Activated CD8-positive, alpha-beta memory T cell treated with anti-CD3 and anti-CD28 coated beads for 1 hour (primary cell): Measurements from ENCODE around the gene ASIC4.

ENCODE experiments used
- DNase-seq, 2 donors: peaks; one replicate each; pipeline ENCODE4 v3.0.0-alpha.2; 2020; ENCODE audit warnings: low read depth in 1 of 2; ENCODE audit errors: extremely low read depth in 1 of 2

The ASIC4 gene

DNA sequence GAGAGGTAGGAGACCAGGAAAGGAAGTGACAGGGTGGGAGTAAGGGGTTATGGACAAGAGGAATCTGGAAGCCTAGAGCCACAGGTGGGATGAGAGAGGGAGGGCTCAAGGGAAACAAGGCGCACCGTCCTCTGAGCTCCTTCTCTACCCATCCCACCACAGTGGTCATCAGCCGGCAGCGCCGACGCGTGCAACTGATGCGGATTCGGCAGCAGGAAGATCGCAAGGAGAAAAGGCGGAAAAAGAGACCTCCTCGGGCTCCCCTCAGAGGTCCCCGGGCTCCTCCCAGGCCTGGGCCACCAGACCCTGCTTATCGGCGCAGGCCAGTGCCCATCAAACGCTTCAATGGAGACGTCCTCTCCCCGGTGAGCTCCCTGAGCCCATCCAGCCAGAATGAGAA, 34.7 kb downstream of the ASIC4 start:
- no peak for DNase-seq

DNA sequence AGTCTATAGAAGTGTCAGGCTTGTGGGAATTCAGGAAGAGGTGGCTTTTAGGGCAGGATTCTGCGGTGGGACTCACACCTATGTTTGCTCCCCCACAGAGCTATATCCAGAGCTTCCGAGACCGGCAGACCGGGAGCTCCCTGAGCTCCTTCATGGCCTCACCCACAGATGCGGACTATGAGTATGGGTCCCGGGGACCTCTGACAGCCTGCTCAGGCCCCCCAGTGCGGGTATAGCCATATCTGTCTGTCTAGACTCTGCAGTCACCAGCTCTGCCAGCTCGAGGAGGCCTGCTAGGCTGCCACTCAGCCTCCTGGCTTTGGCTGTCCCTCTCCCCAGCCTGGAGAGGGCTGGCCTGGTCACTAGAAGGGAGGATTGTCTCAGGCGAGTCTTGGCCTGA, 35.3 kb downstream of the ASIC4 start:
- DNase-seq: no peak

DNA sequence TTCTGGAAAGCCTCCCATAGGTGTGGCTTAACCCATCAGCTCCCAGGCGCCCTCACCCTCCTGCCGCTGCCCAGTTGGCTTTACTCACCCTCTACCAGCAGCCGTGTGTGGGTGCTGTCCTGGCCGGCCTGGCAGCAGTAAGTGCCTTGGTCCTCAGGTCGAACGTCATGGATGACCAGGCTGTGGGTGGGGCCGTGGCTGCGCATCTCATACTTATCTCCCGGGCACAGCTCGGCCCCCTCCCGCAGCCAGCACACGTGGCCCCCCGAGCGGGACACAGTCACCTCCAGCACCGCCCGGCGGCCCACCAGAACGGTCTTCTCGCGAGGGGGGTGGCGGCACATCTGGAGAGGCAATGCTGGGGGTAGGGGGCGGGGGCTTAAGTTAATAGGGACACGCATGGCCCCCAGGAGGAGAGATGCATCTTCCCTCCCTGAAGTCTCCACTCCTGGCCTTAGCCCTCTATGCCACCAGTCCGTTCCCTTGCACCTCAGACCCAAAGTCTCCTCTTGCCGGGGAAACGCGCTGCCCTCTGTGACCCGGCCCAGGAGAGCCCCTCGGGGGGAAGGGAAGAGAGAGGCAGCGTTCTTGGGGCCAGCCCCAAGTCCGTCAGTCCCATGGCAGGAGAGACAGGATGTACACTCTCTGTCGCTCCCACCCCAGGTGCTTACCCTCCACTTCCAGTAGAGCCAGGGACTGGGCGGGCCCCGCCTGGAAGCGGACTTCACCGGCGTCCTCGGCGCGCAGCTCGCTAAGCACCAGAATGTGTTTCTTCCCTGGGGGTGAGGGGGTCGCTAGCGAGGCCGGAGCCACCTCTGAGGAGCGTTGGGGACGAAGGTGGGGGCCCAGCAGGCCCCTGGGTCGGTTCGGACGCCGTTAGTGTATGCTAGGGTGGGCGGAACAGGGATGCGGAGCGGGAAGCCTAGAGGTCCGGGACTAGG, 37.4 kb downstream of the ASIC4 start:
- DNase-seq: no peak

DNA sequence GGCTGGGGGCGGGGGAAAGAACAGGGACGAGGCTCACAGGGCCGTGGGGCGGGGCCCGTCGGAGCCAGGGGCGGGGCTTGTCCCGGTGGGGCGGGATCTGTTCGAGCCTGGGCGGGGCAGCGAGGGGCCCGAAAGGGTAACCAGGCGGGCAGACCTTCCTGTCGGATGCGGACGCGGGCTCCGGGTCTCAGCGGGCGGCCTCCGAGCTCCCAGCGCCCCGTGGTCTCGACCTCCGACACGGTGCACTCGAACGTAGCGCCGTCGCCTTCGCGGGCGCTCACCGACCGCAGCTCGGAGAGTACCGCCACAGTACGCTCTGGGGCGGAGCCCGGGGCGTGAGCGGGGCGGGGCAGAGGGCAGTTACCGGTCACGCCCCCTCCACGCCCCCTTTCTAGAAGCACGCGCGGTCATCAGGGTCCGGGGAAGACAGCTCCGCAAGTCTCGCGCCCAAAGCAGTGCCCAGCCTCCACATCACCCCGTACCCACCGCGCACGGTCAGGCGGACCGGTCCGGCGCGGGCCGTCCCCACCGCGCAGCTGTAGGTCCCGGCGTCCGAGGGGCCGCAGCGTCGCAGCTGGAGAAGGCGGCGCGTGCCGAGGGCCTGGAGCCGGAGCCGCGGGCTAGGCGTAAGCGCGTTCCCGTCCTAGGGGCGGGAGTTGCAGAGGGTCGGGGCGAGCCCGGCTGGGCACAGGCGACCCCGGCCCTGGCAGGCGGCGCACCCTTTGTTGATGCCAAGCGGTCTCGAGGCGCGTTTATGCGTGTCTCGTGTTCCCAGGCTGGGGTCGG, 38.3 kb downstream of the ASIC4 start:
- DNase-seq: peak; percentile 41 to 74

DNA sequence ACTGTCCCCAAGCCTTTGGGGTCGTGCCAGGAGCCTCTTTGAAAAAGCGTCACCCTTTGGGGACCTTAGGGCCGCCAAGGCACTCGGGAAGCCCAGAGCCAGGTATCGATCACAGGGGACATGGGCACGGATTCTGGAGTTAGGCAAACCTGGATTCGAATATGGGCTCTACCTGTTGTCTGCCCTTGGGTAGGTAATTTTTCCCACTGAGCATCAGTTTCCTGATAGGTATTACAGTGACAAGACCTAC, 38.8 kb downstream of the ASIC4 start:
- no peak for DNase-seq

DNA sequence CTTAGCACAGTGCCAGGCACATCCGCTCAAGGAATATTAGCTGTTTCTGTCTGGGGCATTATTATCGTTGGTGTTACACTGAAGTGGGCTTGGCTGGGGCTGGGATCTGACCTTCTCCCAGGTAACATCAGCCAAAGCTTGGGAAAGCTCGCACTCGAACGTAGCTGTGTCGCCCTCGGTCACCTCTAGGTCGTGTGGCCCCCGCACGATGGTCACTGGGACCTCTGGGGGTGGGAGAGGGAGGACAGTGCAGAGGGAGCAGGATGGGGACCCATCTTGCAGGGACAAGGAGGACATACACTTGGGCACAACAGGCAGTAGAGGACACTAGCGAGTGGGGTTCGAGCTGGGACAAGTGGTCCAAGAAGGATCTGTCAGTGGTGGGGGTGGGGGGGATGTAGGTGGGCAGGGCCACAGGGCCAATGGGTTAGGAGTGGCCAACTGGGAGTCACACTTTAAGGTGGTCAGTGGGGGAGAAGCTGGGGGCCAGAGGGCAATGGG, 39.2 kb downstream of the ASIC4 start:
- DNase-seq: no peak

DNA sequence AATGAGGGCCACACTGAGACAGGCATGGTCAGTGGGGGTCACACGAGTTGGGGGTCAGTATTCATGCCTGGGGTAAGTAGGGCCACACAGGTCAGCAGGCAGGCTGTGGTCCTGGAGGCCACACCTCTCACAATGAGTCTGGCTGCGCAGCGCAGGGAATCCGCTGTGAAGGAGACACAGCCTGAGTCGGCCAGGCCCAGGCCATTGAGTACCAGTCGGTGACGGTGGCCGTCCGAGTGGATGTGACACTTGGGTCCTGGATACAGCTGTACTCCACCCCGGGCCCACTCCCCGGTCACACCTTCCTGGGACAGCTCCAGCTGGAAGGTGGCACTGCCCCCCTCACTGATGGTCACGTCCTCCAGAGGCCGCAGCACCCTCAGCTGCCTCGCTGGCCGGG, 40.1 kb downstream of the ASIC4 start:
- no peak for DNase-seq

DNA sequence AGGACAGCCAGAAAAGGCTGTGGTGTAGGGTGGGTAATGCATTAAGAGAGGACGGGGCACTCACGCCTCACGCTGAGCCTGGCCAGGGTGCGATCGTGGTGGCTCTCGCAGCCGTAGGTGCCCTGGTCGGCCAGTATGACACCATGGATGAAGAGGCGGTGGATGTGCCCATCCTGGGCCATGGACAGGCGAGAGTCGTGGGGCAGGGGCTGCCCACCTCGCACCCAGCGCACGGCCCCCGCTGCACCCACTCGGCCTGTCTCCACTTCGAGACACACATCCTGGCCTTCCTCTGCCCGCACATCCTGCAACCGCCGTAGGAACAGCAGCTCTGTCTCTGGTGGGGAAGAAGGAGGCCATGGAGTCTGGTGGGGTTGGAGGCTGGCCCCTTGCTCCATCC, 41.7 kb downstream of the ASIC4 start:
- DNase-seq: no peak

DNA sequence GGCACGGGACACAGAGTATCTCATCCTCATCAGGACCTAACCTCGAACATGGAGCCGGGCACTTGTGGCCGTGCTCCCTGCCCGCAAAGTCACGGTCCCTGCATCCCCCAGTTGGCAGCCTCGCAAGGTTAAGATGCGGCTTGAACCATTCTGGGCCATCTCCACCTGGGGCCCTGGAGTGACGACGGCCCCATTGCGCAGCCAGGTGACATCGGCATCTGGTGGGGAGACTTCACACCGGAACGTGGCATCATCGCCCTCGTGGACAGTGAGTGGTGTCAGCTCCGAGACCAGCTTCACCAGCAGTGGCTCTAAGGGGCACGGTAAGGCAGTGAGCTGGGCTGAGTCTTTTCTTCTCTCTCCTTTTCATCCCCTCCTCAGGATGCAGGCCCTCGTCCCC, 42.1 kb downstream of the ASIC4 start:
- DNase-seq: no peak

DNA sequence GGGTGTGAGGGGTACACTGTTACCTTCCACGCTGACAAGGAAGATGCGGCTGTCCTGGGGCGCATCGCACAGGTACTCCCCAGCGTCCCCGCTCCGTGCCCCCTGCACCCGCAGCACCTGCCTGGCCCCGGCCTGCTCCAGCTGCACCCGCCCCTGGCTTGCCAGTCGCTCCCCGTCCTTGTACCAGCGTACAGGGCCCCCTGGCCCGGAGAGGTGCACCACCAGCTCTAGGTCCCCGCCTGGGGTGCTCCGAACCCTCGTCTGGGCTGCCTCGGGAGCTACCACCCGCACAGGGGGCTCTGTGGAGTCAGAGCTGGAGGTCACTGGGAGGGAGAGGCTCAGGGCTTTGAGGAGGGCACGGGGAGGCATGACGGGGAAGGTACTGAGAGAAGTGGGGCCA, 43.0 kb downstream of the ASIC4 start:
- no peak for DNase-seq

DNA sequence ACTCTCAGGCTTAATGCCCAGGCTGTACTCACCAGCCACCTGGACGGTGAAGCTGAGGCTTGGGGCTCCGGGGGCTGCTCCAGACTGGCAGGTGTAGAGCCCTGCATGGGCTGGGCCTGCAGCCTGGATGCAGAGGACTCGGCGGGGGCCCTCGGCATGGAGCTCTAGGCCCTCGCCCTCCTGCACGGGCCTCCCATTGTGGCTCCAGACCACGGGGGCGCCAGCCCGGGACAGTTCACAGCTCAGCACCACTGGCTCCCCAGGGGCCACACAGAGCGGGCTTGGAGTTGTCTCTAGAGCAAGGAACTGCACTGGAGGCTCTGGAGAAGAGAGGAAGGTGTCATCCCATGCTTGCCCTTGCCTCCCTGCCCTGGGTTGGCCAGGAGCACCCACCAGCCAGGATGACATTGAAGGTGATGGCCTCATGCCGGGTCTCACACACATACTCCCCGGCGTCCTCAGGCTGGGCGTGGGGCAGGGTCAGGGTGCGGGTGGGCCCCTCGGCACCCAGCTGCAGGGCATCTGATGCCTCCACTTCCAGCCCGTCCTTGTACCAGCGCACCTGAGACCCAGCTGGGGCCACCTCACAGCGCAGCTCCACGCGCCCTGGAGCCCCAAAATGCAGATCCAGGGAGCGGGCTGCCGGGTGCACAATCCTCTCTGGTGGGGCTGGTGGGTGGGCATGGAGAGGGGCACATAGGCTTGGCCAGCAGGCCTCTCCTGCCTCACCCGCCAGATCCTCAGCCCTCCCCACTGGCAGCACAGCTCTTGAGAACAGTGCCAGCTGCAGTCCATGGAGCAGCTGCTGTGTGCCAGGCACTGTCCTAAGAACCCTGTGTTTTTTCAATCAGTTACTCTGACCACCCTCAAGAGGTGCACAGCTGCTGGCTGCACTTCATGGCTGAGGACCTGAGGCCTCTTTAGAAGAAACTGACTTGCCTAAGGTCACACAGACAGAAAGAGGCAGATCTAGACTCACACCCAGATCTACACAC, 43.8 kb downstream of the ASIC4 start:
- no peak for DNase-seq

DNA sequence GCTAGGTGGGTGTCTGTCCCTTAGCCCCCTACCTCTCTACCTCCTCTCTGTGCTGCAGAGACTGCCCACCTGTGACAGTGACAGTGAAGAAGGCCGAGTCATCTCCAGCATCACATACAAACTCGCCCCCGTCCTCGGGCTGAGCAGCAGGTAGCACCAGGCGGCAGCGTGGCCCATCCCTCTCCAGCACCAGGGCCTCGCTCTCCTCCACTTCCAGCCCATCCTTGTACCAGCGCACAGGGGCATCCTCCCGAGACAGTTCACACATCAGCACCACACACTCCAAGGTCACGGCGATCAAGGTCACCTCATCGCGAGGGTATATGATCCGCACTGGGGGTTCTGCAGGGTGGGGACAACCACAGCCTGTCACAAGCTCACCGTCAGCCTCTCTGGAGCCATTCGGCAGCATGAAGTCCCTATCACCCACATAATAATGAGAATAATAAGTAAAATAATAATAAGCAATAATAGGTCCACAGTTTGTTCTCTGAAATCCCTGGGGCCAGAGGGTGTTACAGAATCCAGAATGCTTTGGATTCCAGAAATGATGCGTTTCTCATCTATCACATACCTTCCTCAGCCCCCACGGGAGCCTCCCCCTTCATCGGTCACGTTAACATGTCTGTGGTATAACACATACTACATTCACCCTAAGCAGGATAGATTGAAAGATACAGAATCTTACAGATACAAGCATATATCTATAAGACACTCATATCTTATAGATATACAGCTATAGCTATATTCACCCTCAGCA, 45.1 kb downstream of the ASIC4 start:
- no peak for DNase-seq

DNA sequence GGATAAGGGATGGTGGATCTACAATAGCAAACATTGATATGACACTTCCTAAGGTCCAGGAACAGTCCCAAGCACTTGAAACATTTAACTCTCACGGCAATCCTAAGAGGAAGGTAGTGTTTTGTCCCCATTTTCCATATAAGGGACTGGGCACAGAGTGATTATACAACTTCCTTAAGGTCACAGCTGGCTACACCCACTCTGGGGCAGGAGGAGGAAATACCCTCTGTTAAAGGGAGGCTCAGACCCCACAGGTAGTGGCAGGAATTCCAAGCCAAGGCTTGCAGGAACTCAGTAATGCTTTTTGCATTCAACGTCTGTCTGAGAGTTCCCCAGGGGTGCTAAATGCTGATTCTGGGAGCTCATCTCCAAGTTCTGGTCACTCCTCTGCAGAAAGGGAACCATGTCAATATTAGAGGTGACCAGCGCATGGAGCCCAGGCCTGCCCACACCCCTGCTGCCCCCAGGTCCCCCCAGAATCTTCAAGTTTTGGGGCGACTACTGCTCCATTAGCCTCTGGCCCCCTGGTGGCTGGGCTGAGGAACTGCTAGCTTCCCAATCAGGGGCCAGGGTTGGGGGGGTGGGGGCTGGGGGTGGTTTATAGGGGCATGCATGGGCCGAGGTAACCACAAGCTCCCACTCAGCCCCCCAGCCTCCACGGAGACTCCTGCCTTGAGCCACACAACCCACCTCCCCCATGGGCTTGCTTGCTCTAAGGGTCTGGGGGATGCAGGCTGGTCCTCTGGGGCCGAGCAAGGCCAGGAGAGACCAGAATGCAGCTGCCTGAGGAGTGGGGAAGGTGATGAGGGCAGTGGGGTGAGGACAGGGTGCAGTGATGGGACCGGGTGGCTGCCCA, 46.0 kb downstream of the ASIC4 start:
- DNase-seq: no peak

DNA sequence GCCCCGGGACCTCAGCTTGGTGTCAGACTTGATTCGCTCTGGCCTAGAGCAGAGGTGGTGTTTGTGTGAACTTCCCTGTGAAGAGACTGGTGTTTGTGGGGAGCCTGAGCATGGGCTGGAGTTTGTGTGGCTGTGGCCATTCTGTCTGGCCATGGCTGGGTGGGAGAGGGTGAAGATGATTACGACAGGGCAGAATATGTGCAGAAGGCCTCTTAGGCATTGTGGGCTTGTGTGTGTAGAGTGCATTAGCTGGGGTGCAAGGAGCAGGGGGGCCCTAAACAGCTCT, 46.6 kb downstream of the ASIC4 start:
- no peak for DNase-seq

DNA sequence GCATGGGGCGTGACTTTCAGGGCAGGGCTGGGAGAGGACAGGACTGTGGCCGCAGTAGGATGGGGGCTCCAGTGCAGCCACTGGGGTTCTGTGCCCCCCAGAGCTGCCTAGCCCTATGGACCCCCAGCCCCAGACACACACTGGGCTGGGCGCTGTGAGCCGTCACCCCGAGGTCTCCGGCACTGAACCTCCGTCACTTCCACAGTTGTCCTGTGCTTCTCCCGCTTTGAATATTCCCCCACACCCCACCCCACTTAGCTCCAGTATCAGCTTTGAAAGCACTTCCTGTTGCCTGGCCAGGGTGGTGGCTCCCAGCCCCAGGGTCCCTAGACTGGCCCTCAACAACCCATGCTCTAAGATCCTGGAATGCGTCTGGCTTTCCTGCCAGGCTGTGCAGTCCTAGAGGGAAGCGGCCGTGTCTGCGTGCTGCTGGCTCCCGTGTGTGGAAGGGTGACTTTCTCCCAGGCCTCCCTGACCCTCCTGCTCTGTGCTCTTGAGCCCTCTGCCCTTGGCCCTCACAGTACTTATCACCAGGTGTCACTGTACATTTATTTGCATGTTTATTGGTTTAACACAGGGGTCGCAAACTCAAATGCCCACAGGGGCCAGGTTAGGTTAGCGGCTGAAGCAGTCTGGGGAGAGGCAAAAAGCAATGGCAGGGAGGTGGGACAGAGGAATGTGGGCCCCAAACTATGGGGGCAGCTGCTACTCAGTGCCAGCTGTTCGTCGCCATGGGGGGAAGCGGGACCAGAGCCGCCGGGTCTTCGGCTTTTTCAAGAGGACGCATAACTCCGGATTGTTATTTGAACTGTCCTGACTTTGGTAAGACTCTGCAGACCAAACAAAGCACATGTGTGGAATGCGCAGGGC, 47.1 kb downstream of the ASIC4 start:
- no peak for DNase-seq

DNA sequence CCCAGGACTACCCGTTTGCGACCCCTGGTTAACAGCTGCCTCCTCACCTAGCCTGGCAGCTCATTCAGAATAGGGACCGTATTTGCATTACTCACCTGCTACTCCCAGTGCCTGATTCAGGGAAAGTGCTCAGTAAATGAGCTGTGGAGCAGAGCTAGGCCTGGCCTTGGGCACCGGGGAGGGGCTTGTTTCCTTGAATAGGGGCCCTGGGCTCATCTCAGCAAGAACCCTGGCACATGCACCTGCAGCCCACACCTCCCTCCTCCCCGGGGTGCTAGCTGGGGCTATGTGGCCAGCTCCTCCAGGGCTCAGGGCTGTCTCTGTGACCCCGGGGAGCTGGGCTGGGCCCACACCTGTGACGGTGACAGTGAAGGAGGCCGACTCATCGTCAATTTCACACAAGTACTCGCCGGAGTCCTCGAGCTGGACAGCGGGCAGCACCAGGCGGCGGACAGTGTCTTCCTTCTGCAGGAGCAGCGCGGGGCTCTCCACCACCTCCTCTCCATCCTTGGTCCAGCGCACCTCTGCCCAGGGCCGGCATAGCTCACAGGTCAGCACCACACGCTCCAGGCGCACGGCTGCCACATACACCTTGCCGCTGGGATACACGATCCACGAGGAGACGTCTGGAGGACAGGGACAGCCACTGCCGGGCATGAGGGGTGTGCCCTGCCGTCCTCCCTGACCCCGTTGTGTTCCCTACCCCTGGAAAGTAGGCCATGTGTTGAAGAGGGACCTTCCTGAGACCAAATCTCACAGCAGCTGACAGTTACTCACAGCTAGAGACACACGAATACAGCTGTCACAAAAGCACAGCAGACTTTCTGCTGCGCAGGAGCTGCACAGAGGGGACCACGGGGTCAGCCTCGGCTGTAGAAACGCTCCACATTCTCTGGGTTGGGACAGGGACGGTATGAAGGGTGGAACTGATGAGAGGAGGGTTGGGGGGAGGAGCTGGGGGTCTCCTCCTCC, 48.1 kb downstream of the ASIC4 start:
- DNase-seq: no peak

DNA sequence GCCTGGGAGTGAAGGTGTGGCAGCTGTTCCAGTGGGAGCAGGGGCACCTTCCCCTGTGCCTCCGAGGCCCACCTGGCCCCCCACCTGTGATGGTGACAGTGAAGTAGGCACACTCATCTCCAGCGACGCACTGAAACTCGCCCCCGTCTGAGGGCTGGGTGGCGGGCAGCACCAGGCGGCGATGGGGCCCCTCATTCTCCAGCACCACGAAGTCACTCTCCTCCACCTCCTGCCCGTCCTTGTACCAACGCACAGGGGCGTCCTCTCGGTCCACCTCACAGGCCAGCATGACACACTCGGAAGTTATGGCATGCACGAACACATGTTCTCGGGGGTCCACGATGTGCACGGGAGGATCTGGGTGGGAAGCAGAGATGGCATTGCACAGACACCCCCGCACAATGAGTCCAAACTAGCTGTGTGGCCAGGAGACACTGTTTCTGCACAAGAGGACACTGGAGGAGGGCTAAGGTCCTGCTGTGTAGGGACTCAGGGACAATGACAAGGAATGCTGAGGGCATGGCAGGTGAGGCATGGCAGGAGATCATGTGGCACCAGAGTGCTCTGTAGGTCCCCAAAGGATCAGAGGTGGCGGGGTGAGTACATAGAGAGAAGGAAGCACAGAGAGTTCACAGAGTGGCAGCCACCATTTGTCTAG, 49.1 kb downstream of the ASIC4 start:
- no peak for DNase-seq
